PC-3 (cell line): ENCODE measurements around the gene NCOA1. TPM values are rescaled to one million over a fixed set of nuclear protein-coding genes. Genes with fewer than 3 reads are reported as not detected.

Experiments used
- ATAC-seq: fragments of 200-7000 bp; cut with Tn5 transposase; 2 replicates; pipeline ENCODE4 v1.9.1; 2020; ENCODE audit warnings: mild to moderate bottlenecking, moderate library complexity
- BruUV-seq: library from RNA; stranded (reverse); fragments of 400-500 nt; replicated peaks from 2 replicates; lab custom pipeline; 2021; lab: Mats Ljungman, UMichigan
- CTCF ChIA-PET: fragments of 300-600 bp; sonication (Branson Sonifier 250); formaldehyde crosslinking; loops from one replicate; lab custom pipeline; 2022; ENCODE audit warnings: antibody characterized with exemption; lab: Charles Lee
- POLR2A ChIA-PET: fragments of 300-600 bp; sonication (Branson Sonifier 250); formaldehyde crosslinking; loops from one replicate; lab custom pipeline; 2022; ENCODE audit warnings: antibody characterized with exemption; ENCODE audit not compliant: unreplicated experiment; lab: Charles Lee
- DNase-seq: peaks from one replicate; pipeline ENCODE4 v3.0.0-alpha.2; 2015
- H2AFZ ChIP-seq: fragments of 300-600 bp; sonication (generic); 2 replicates; pipeline ENCODE4 v1.6.0; 2016; ENCODE audit warnings: antibody characterized with exemption, low read length
- H3F3A ChIP-seq: fragments of 300-600 bp; sonication (generic); one replicate; pipeline ENCODE4 v1.6.0; 2017; ENCODE audit warnings: antibody characterized with exemption, low read length, control low read depth, mild to moderate bottlenecking; ENCODE audit not compliant: unreplicated experiment
- H3K27ac ChIP-seq: fragments of 300-600 bp; sonication (generic); 2 replicates; pipeline ENCODE4 v1.5.1; 2016; ENCODE audit warnings: mild to moderate bottlenecking, low read length
- H3K27me3 ChIP-seq: fragments of 300-600 bp; sonication (generic); 2 replicates; pipeline ENCODE4 v1.6.1; 2016; ENCODE audit warnings: low read length, mixed read lengths
- H3K36me3 ChIP-seq: fragments of 300-600 bp; sonication (generic); 2 replicates; pipeline ENCODE4 v1.6.1; 2016; ENCODE audit warnings: low read depth, mixed run types, low read length, mixed read lengths
- H3K4me1 ChIP-seq: fragments of 300-600 bp; sonication (generic); 2 replicates; pipeline ENCODE4 v1.5.1; 2016; ENCODE audit warnings: low read length; ENCODE audit not compliant: insufficient read depth
- H3K4me2 ChIP-seq: fragments of 300-600 bp; sonication (generic); 2 replicates; pipeline ENCODE4 v1.6.0; 2016; ENCODE audit warnings: low read length
- H3K4me3 ChIP-seq: fragments of 300-600 bp; sonication (generic); 2 replicates; pipeline ENCODE4 v1.5.1; 2016; ENCODE audit warnings: mild to moderate bottlenecking, low read length, mixed read lengths
- H3K79me2 ChIP-seq: fragments of 300-600 bp; sonication (generic); 2 replicates; pipeline ENCODE4 v1.6.1; 2017; ENCODE audit warnings: low read length, mixed read lengths
- H3K9ac ChIP-seq: fragments of 300-600 bp; sonication (generic); 2 replicates; pipeline ENCODE4 v1.6.0; 2016; ENCODE audit warnings: mild to moderate bottlenecking, low read length
- H3K9me2 ChIP-seq: fragments of 300-600 bp; sonication (generic); replicated peaks from 2 replicates; pipeline ENCODE4 v1.6.1; 2016; ENCODE audit warnings: mixed run types, low read length, mixed read lengths
- H3K9me3 ChIP-seq: fragments of 300-600 bp; sonication (generic); 2 replicates; pipeline ENCODE4 v1.6.1; 2016; ENCODE audit warnings: low read length, mixed read lengths
- H4K20me1 ChIP-seq: fragments of 300-600 bp; sonication (generic); 2 replicates; pipeline ENCODE4 v1.6.1; 2016; ENCODE audit warnings: low read length, mixed read lengths
- CTCF ChIP-seq: fragments of 300-600 bp; sonication (generic); conservative IDR thresholded peaks from 2 replicates; pipeline ENCODE4 v1.5.1; 2017; ENCODE audit warnings: antibody characterized with exemption, low read depth, mild to moderate bottlenecking, low read length
- EZH2 ChIP-seq: fragments of 300-600 bp; sonication (generic); IDR thresholded peaks from one replicate; pipeline ENCODE4 v1.6.1; 2017; ENCODE audit warnings: antibody characterized with exemption, mild to moderate bottlenecking, low read length; ENCODE audit not compliant: unreplicated experiment
- EZH2phosphoT487 ChIP-seq: fragments of 300-600 bp; sonication (generic); IDR thresholded peaks from 2 replicates; pipeline ENCODE4 v1.6.1; 2018; ENCODE audit warnings: mild to moderate bottlenecking, antibody characterized with exemption, low read length, borderline replicate concordance
- intact Hi-C: fragments of 100-400 bp; cut with micrococcal nuclease; formaldehyde crosslinking; loops from 2 replicates; pipeline ENCODE4 v1.9.0; 2023
- total RNA-seq: library from RNA; depleted of rRNA; stranded (reverse); fragments of >200 nt; gene quantifications from 2 replicates; pipeline ENCODE4 v1.2.3, GENCODE V29; 2014

The NCOA1 gene
- total RNA-seq, 1 experiment from 2014 or later, result 7.5 TPM

- Histone ChIP-seq H3K9me3 (no peaks in the 10 kb centered on the region), H3K9ac (no peak overlapping the region; the same call in 1 of the 2 replicates), H2AFZ (no peak overlapping the region), H3K4me3 (no peak overlapping the region), H3K9me2 (no peaks in the 10 kb centered on the region), H3K4me2 (peak overlapping the region; percentile 64), H3K79me2 (no peaks in the 10 kb centered on the region), H3F3A (peaks cover 3% of the 10 kb centered on the region), H3K36me3 (no peaks in the 10 kb centered on the region), H4K20me1 (no peaks in the 10 kb centered on the region), H3K27ac (peak overlapping the region; percentile 62), H3K4me1 (peaks cover 14% of the 10 kb centered on the region), H3K27me3 (no peaks in the 10 kb centered on the region)
- ChIA-PET CTCF (no interaction called here), POLR2A (interaction anchor here (0.5 to 0.6 kb wide), 4 partner anchors 51 to 317 kb away, joined by 3 to 5 read pairs (median 3); no protein-coding TSS in a partner anchor)
- peak; percentile 93 for DNase-seq
- intact Hi-C loops, result loop anchor here (5.0 kb wide), 1 partner anchor 210 kb away; the partner anchor contains the start of gene NCOA1
- no TSS peak for BruUV-seq
- no peak for TF ChIP-seq CTCF
- TF ChIP-seq EZH2phosphoT487, result no peak
- TF ChIP-seq EZH2, result no peak
- ATAC-seq, result peak; percentile 100
These were observed 211.7 kb downstream of the NCOA1 start for GRCh38 chr2:24702800-24703199.

- ATAC-seq (no peak), DNase-seq (no peak)
- Histone ChIP-seq H3K36me3 (no peaks in the 10 kb centered on the region), H4K20me1 (no peaks in the 10 kb centered on the region), H3K27ac (no peak overlapping the region), H3K4me2 (no peak overlapping the region), H3K9me3 (no peaks in the 10 kb centered on the region), H3K79me2 (no peaks in the 10 kb centered on the region), H3K4me3 (no peak overlapping the region), H2AFZ (no peak overlapping the region), H3F3A (peaks cover 3% of the 10 kb centered on the region), H3K9me2 (no peaks in the 10 kb centered on the region), H3K27me3 (no peaks in the 10 kb centered on the region), H3K9ac (no peak overlapping the region), H3K4me1 (peaks cover 24% of the 10 kb centered on the region)
- CTCF ChIA-PET, result no interaction called here
- intact Hi-C loops, result loop anchor here (5.0 kb wide), 1 partner anchor 212 kb away; the partner anchor contains the start of gene NCOA1
- TF ChIP-seq CTCF (no peak), EZH2 (no peak), EZH2phosphoT487 (no peak)
- POLR2A ChIA-PET, result no interaction called here
- no TSS peak for BruUV-seq
These were observed 213.6 kb downstream of the NCOA1 start for GRCh38 chr2:24704692-24705091.

- DNase-seq (no peak), ATAC-seq (no peak)
- Histone ChIP-seq H3F3A (peaks cover 1% of the 10 kb centered on the region), H2AFZ (no peak overlapping the region), H3K9me2 (no peaks in the 10 kb centered on the region), H3K9ac (no peak overlapping the region), H3K27ac (no peak overlapping the region), H3K36me3 (no peaks in the 10 kb centered on the region), H3K4me1 (peaks cover 21% of the 10 kb centered on the region), H3K4me2 (no peak overlapping the region), H4K20me1 (no peaks in the 10 kb centered on the region), H3K27me3 (no peaks in the 10 kb centered on the region), H3K79me2 (no peaks in the 10 kb centered on the region), H3K4me3 (no peak overlapping the region), H3K9me3 (no peaks in the 10 kb centered on the region)
- ChIA-PET CTCF (no interaction called here), POLR2A (no interaction called here)
- intact Hi-C loops, result no loop called here
- no TSS peak for BruUV-seq
- TF ChIP-seq CTCF (no peak), EZH2phosphoT487 (no peak), EZH2 (no peak)
These were observed 216.1 kb downstream of the NCOA1 start for GRCh38 chr2:24707143-24707542.
